Measurements from ENCODE around the gene C1QB. TPM values are rescaled to one million over a fixed set of nuclear protein-coding genes. Genes with fewer than 3 reads are reported as not detected.

Gene C1QB
- total and polyA plus RNA-seq, 2 of the 4 experiments (the other 2 are of a cell fraction): not detected

- ATAC-seq (ENCODE audit: low read depth): no peak
- Histone ChIP-seq H3K4me3 (ENCODE audit: insufficient read depth, low read depth, low read length) (no peak overlapping the region), H3K27ac (ENCODE audit: insufficient read depth, low read length) (no peak overlapping the region), H4K8ac (ENCODE audit: low read depth in 2 of 2, low read length in 2 of 2) (no peak overlapping the region), H2BK20ac (ENCODE audit: low read depth, low read length) (no peak overlapping the region), H2AFZ (replicated peaks; ENCODE audit: low read length, poor library complexity) (no peak overlapping the region), H4K20me1 (ENCODE audit: insufficient read depth, low read length) (no peaks in the 10 kb centered on the region), H2AK9ac (replicated peaks; ENCODE audit: low read depth, low read length, poor library complexity) (no peak overlapping the region), H2BK15ac (ENCODE audit: low read depth, low read length) (no peak overlapping the region), H3K4ac (ENCODE audit: low read depth, low read length) (no peak overlapping the region), H3K9me3 (ENCODE audit: control insufficient read depth, insufficient read depth, low read length) (no peaks in the 10 kb centered on the region), H3K9me1 (ENCODE audit: insufficient read depth, low read length) (no peaks in the 10 kb centered on the region), H3K4me2 (ENCODE audit: low read depth, low read length) (no peak overlapping the region), H4K5ac (ENCODE audit: low read depth, low read length) (no peak overlapping the region), H3K4me1 (ENCODE audit: control insufficient read depth, insufficient read depth, low read length) (no peaks in the 10 kb centered on the region), H3K18ac (ENCODE audit: low read depth, low read length) (no peak overlapping the region), H2AK5ac (ENCODE audit: low read depth, low read length) (no peak overlapping the region), H3K56ac (ENCODE audit: extremely low read depth, insufficient read depth, low read length) (no peak overlapping the region), H3K14ac (replicated peaks; ENCODE audit: low read depth, low read length) (no peak overlapping the region), H2BK5ac (ENCODE audit: low read depth, low read length, poor library complexity, severe bottlenecking) (no peak overlapping the region), H4K91ac (ENCODE audit: insufficient read depth, low read depth, low read length) (no peak overlapping the region), H3K23ac (ENCODE audit: low read depth, low read length) (no peak overlapping the region), H2BK120ac (ENCODE audit: low read depth, low read length) (no peak overlapping the region), H3K9ac (ENCODE audit: low read depth, low read length) (no peak overlapping the region), H3K79me1 (ENCODE audit: low read depth in 1 of 2, low read length in 2 of 2) (no peaks in the 10 kb centered on the region), H3K36me3 (ENCODE audit: control insufficient read depth, insufficient read depth, low read length) (no peaks in the 10 kb centered on the region), H3K27me3 (ENCODE audit: control insufficient read depth, insufficient read depth, low read length) (peaks cover 73% of the 10 kb centered on the region)
- TF ChIP-seq MAZ (IDR thresholded peaks at IDR 0.05; ENCODE audit: borderline replicate concordance, low read depth, low read length): no peak
- dilution Hi-C loops (cut with HindIII; ENCODE audit: low sequenced_read_pairs, unreplicated experiment): no loop called here
- whole genome bisulfite sequencing, 2 experiments (ENCODE audit: extremely low coverage in 2 of 2, insufficient read length in 1 of 2): 87% methylated on average over 6 of the region's 19 CpGs; no CpG with 5 or more reads in 1 of the 2 experiments
- no TSS peak for BruUV-seq (replicated peaks)
- no peak for DNase-seq
- ChIA-PET CTCF (no interaction called here), POLR2A (ENCODE audit: unreplicated experiment) (no interaction called here)
- intact Hi-C loops (cut with micrococcal nuclease): loop anchor here (10.0 kb wide), 1 partner anchor 304 kb away; no protein-coding TSS in a partner anchor
- in situ Hi-C loops (cut with MboI; ENCODE audit: low sequenced_read_pairs): no loop called here
Measured at GRCh38 chr1:22660716-22661241, 7.7 kb downstream of the C1QB start.
